ENCODE results near the gene ZP4.

Gene ZP4

DNA sequence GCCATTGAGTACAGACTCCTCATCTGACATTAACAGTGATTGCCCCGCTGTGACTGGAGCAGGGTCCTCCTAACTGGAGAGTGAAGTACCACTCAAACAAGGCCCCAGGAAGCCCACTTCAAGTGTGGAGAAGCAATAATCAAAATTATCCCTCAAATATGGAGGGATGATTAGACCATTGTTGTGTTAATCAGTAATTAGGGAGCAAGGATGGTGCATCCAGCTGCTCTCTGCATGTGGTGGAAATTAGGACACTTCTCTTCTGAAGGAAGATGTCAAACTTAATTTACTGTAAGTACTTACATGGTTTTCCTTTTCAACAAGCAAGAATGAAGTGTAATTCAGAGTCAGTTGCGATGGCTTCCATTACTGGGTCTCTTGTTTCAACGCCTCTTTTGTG, 3.4 kb upstream of the ZP4 start:
- no peak overlapping the region for H3K27ac ChIP-seq (ENCODE audit: insufficient read depth in 1 of 2, low read depth in 1 of 2, low read length in 2 of 2, poor library complexity in 1 of 2, severe bottlenecking in 2 of 2)
- WGBS (ENCODE audit: insufficient coverage), result 84% methylated on average over 3 of the region's 3 CpGs
- H3K36me3 ChIP-seq (ENCODE audit: control insufficient read depth in 4 of 4, insufficient read depth in 4 of 4, low read length in 3 of 4), result no peaks in the 10 kb centered on the region
- H3K9me3 ChIP-seq (ENCODE audit: control extremely low read depth in 1 of 5, control insufficient read depth in 4 of 5, insufficient read depth in 2 of 5, low read depth in 1 of 5, low read length in 4 of 5), result no peaks in the 10 kb centered on the region
- no peak for DNase-seq
- ChIA-PET POLR2A (no interaction called here), CTCF (interaction anchor here (1.2 kb wide), 1 partner anchor 234 kb away, joined by 4 read pairs; no protein-coding TSS in a partner anchor)
- no peaks in the 10 kb centered on the region for H3K4me1 ChIP-seq (ENCODE audit: control extremely low read depth in 1 of 4, control insufficient read depth in 4 of 4, insufficient read depth in 4 of 4, low read length in 3 of 4)
- H3K4me3 ChIP-seq (ENCODE audit: control insufficient read depth in 1 of 7, extremely low read depth in 1 of 7, insufficient read depth in 4 of 7, low read depth in 2 of 7, low read length in 6 of 7), result no peak overlapping the region
- peaks cover 0 to 2% (median 0%) of the 10 kb centered on the region in 5 experiments for H3K27me3 ChIP-seq (replicated peaks in 2 of 5; ENCODE audit: control insufficient read depth in 4 of 5, insufficient read depth in 5 of 5, low read length in 4 of 5)

DNA sequence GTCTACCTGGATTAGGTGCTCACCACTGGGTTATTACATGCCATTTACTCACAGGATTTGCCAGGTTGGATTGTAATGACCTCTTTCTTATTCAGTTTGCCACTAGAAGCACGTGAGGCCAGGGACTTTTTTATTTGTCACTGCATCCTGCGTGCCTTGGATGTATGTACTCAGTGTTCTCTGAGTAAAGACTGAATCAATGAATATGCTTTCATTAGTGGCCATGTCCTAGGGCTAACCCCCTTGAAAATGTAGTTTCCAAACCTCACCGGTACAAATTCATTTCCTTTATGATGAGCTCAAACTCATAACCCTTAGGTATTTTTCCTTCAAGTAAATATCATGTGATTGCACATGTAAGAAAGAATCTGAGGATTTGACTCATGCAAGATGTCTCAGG, 1.3 kb upstream of the ZP4 start:
- ChIA-PET POLR2A (no interaction called here), CTCF (no interaction called here)
- peaks cover 0 to under 1% (median 0%) of the 10 kb centered on the region in 5 experiments for H3K27me3 ChIP-seq (replicated peaks in 2 of 5; ENCODE audit: control insufficient read depth in 4 of 5, insufficient read depth in 5 of 5, low read length in 4 of 5)
- no peaks in the 10 kb centered on the region for H3K4me1 ChIP-seq (ENCODE audit: control extremely low read depth in 1 of 4, control insufficient read depth in 4 of 4, insufficient read depth in 4 of 4, low read length in 3 of 4)
- no peak overlapping the region for H3K4me3 ChIP-seq (ENCODE audit: control insufficient read depth in 1 of 7, extremely low read depth in 1 of 7, insufficient read depth in 4 of 7, low read depth in 2 of 7, low read length in 6 of 7)
- no peaks in the 10 kb centered on the region for H3K36me3 ChIP-seq (ENCODE audit: control insufficient read depth in 4 of 4, insufficient read depth in 4 of 4, low read length in 3 of 4)
- H3K9me3 ChIP-seq (ENCODE audit: control extremely low read depth in 1 of 5, control insufficient read depth in 4 of 5, insufficient read depth in 2 of 5, low read depth in 1 of 5, low read length in 4 of 5), result no peaks in the 10 kb centered on the region
- DNase-seq, result no peak
- H3K27ac ChIP-seq (ENCODE audit: insufficient read depth in 1 of 2, low read depth in 1 of 2, low read length in 2 of 2, poor library complexity in 1 of 2, severe bottlenecking in 2 of 2), result no peak overlapping the region
- WGBS (ENCODE audit: insufficient coverage), result 100% methylated on average over 1 of the region's 3 CpGs

DNA sequence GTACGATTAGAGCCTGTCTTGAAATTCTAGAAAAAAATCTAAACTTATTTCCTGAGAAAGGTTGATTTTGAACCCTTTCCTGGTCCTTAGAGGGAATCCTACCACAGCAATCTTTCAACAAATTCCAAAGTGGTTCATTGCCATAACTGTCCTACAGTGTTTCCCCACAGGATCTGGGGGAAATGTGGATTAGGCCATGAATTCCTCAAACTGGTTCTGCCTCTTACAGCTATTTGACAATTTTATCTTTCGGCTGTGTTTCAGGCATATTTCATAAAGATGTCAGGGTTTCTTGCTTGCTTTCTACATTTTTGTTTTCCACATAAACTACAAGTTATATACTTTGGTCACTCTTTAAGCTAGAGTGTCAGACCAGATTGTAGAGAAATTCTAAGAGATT, 544 bp upstream of the ZP4 start:
- DNase-seq, result no peak

DNA sequence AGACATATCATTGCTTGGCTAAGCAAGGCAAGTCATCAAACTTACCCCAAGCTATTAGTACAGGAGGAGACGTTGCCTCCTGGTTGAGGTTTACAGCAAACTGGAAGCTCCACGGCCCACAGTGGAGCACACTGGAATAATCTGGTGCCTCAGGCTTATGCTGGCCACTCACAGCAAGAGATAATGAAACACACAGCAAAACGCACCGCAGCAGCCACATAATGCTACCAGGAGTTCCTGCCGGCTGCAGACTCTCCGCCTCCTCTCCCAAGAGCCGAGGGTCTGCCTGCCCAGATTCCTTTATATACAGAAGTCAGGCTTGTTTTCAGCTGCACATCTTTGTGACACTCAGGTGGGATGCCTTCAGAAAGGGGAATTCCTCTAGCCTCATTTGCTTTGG, 306 bp downstream of the ZP4 start:
- no peaks in the 10 kb centered on the region for H3K9me3 ChIP-seq (ENCODE audit: control extremely low read depth in 1 of 5, control insufficient read depth in 4 of 5, insufficient read depth in 2 of 5, low read depth in 1 of 5, low read length in 4 of 5)
- no peaks in the 10 kb centered on the region for H3K4me1 ChIP-seq (ENCODE audit: control extremely low read depth in 1 of 4, control insufficient read depth in 4 of 4, insufficient read depth in 4 of 4, low read length in 3 of 4)
- CTCF ChIA-PET, result no interaction called here
- POLR2A ChIA-PET, result no interaction called here
- H3K27me3 ChIP-seq (replicated peaks in 2 of 5; ENCODE audit: control insufficient read depth in 4 of 5, insufficient read depth in 5 of 5, low read length in 4 of 5), result peaks cover 0 to 2% (median 0%) of the 10 kb centered on the region in 5 experiments
- H3K4me3 ChIP-seq (ENCODE audit: control insufficient read depth in 1 of 7, extremely low read depth in 1 of 7, insufficient read depth in 4 of 7, low read depth in 2 of 7, low read length in 6 of 7), result no peak overlapping the region
- no peaks in the 10 kb centered on the region for H3K36me3 ChIP-seq (ENCODE audit: control insufficient read depth in 4 of 4, insufficient read depth in 4 of 4, low read length in 3 of 4)
- H3K27ac ChIP-seq (ENCODE audit: insufficient read depth in 1 of 2, low read depth in 1 of 2, low read length in 2 of 2, poor library complexity in 1 of 2, severe bottlenecking in 2 of 2), result no peak overlapping the region
- 97% methylated on average over 6 of the region's 7 CpGs for WGBS (ENCODE audit: insufficient coverage)
- DNase-seq, result no peak

More for the DNA sequence above, 544 bp upstream of the ZP4 start:
- no peak overlapping the region for H3K4me3 ChIP-seq (ENCODE audit: control insufficient read depth in 1 of 7, extremely low read depth in 1 of 7, insufficient read depth in 4 of 7, low read depth in 2 of 7, low read length in 6 of 7)
- H3K27ac ChIP-seq (ENCODE audit: insufficient read depth in 1 of 2, low read depth in 1 of 2, low read length in 2 of 2, poor library complexity in 1 of 2, severe bottlenecking in 2 of 2), result no peak overlapping the region
- H3K27me3 ChIP-seq (replicated peaks in 2 of 5; ENCODE audit: control insufficient read depth in 4 of 5, insufficient read depth in 5 of 5, low read length in 4 of 5), result no peaks in the 10 kb centered on the region
- POLR2A ChIA-PET, result no interaction called here
- H3K4me1 ChIP-seq (ENCODE audit: control extremely low read depth in 1 of 4, control insufficient read depth in 4 of 4, insufficient read depth in 4 of 4, low read length in 3 of 4), result no peaks in the 10 kb centered on the region
- CTCF ChIA-PET, result no interaction called here
- H3K9me3 ChIP-seq (ENCODE audit: control extremely low read depth in 1 of 5, control insufficient read depth in 4 of 5, insufficient read depth in 2 of 5, low read depth in 1 of 5, low read length in 4 of 5), result no peaks in the 10 kb centered on the region
- WGBS (ENCODE audit: insufficient coverage), result 100% methylated on average over 1 of the region's 2 CpGs
- H3K36me3 ChIP-seq (ENCODE audit: control insufficient read depth in 4 of 4, insufficient read depth in 4 of 4, low read length in 3 of 4), result no peaks in the 10 kb centered on the region

DNA sequence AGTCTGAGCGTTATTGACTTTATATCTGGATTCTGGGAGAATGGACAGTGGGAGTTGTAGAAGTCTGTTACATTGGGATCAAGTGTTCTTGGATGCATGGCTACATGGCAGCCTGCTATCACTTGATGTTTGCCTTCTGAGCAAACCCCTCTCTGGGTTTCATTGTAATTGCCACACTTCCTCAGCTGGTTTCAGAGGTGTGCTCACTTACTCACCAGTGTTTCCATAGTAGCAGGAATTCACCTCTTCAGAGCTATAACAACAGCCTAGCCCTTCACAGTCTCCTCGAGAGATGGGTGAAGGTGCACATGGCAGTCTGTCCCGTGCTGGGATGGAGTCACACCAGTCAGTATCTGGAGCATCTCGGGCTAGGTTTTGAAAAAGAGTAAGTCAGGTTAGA, 2.6 kb downstream of the ZP4 start:
- 93% methylated on average over 3 of the region's 4 CpGs for WGBS (ENCODE audit: insufficient coverage)
- Histone ChIP-seq H3K27ac (ENCODE audit: insufficient read depth in 1 of 2, low read depth in 1 of 2, low read length in 2 of 2, poor library complexity in 1 of 2, severe bottlenecking in 2 of 2) (no peak overlapping the region), H3K9me3 (ENCODE audit: control extremely low read depth in 1 of 5, control insufficient read depth in 4 of 5, insufficient read depth in 2 of 5, low read depth in 1 of 5, low read length in 4 of 5) (no peaks in the 10 kb centered on the region), H3K4me1 (ENCODE audit: control extremely low read depth in 1 of 4, control insufficient read depth in 4 of 4, insufficient read depth in 4 of 4, low read length in 3 of 4) (no peaks in the 10 kb centered on the region), H3K4me3 (ENCODE audit: control insufficient read depth in 1 of 7, extremely low read depth in 1 of 7, insufficient read depth in 4 of 7, low read depth in 2 of 7, low read length in 6 of 7) (no peak overlapping the region), H3K27me3 (replicated peaks in 2 of 5; ENCODE audit: control insufficient read depth in 4 of 5, insufficient read depth in 5 of 5, low read length in 4 of 5) (peaks cover 0 to 2% (median 0%) of the 10 kb centered on the region in 5 experiments), H3K36me3 (ENCODE audit: control insufficient read depth in 4 of 4, insufficient read depth in 4 of 4, low read length in 3 of 4) (no peaks in the 10 kb centered on the region)
- DNase-seq, result no peak
- CTCF ChIA-PET, result no interaction called here
- POLR2A ChIA-PET, result no interaction called here

DNA sequence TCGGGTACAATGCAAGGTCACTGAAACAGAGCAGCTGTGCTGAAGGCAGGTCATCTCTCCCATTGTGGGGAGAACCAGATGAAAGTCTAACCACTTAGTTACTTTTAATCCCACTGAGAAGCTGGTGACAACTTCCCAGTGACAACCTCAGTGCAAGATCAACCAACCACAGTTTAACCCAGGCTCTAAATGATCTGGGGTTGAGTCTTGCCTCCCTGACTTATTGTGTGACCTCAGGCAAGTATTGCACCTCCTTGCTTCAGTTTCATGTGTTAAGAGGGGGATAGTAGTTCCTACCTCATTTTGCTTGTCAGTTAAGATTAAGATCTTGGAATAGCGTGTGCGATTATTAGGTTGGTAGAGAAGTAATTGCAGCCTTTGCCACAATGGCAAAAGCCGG, 3.2 kb downstream of the ZP4 start:
- H3K36me3 ChIP-seq (ENCODE audit: control insufficient read depth in 4 of 4, insufficient read depth in 4 of 4, low read length in 3 of 4), result no peaks in the 10 kb centered on the region
- no peak overlapping the region for H3K27ac ChIP-seq (ENCODE audit: insufficient read depth in 1 of 2, low read depth in 1 of 2, low read length in 2 of 2, poor library complexity in 1 of 2, severe bottlenecking in 2 of 2)
- H3K27me3 ChIP-seq (replicated peaks in 2 of 5; ENCODE audit: control insufficient read depth in 4 of 5, insufficient read depth in 5 of 5, low read length in 4 of 5), result peaks cover 0 to 2% (median 0%) of the 10 kb centered on the region in 5 experiments
- no peaks in the 10 kb centered on the region for H3K9me3 ChIP-seq (ENCODE audit: control extremely low read depth in 1 of 5, control insufficient read depth in 4 of 5, insufficient read depth in 2 of 5, low read depth in 1 of 5, low read length in 4 of 5)
- ChIA-PET POLR2A (no interaction called here), CTCF (no interaction called here)
- DNase-seq, result no peak
- no peak overlapping the region for H3K4me3 ChIP-seq (ENCODE audit: control insufficient read depth in 1 of 7, extremely low read depth in 1 of 7, insufficient read depth in 4 of 7, low read depth in 2 of 7, low read length in 6 of 7)
- no peaks in the 10 kb centered on the region for H3K4me1 ChIP-seq (ENCODE audit: control extremely low read depth in 1 of 4, control insufficient read depth in 4 of 4, insufficient read depth in 4 of 4, low read length in 3 of 4)
- 100% methylated on average over 1 of the region's 4 CpGs for WGBS (ENCODE audit: insufficient coverage)

DNA sequence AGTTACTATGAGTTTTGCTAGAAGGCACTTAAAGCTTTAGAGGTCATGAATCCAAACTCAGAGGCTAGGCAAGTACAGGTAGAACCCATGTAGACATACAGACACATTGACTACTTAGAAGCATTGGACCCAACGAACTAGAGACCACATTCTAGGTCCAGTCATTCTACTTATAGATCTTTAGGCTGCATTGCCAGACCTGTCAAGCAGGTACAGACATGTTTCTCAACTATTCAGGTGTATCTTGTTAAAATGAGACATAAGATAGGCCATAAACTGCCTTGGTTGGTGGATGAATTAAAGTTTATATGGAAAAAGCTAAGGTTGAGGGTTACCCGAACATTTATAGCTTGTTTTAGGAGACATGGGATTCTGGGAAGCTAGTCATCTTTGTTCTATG, 6.5 kb downstream of the ZP4 start:
- WGBS (ENCODE audit: insufficient coverage), result 90% methylated on average over 2 of the region's 2 CpGs

More for the DNA sequence above, 6.5 kb downstream of the ZP4 start:
- ChIA-PET POLR2A (no interaction called here), CTCF (interaction anchor here (1.5 kb wide), 1 partner anchor 19 kb away, joined by 3 read pairs; no protein-coding TSS in a partner anchor)
- H3K4me1 ChIP-seq (ENCODE audit: control extremely low read depth in 1 of 4, control insufficient read depth in 4 of 4, insufficient read depth in 4 of 4, low read length in 3 of 4), result no peaks in the 10 kb centered on the region
- no peaks in the 10 kb centered on the region for H3K36me3 ChIP-seq (ENCODE audit: control insufficient read depth in 4 of 4, insufficient read depth in 4 of 4, low read length in 3 of 4)
- DNase-seq, result no peak
- no peaks in the 10 kb centered on the region for H3K9me3 ChIP-seq (ENCODE audit: control extremely low read depth in 1 of 5, control insufficient read depth in 4 of 5, insufficient read depth in 2 of 5, low read depth in 1 of 5, low read length in 4 of 5)
- H3K4me3 ChIP-seq (ENCODE audit: control insufficient read depth in 1 of 7, extremely low read depth in 1 of 7, insufficient read depth in 4 of 7, low read depth in 2 of 7, low read length in 6 of 7), result no peak overlapping the region
- no peak overlapping the region for H3K27ac ChIP-seq (ENCODE audit: insufficient read depth in 1 of 2, low read depth in 1 of 2, low read length in 2 of 2, poor library complexity in 1 of 2, severe bottlenecking in 2 of 2)
- peaks cover 0 to 2% (median 0%) of the 10 kb centered on the region in 5 experiments for H3K27me3 ChIP-seq (replicated peaks in 2 of 5; ENCODE audit: control insufficient read depth in 4 of 5, insufficient read depth in 5 of 5, low read length in 4 of 5)

Measured in common myeloid progenitor, CD34-positive (primary cell).